Central memory CD8-positive, alpha-beta T cell (primary cell): ENCODE data around the gene ASCL2.

Experiments used
- ATAC-seq: fragments of 150-1000 bp; cut with Tn5 transposase; replicated peaks from 2 replicates; pipeline ENCODE4 v1.10.0; 2022; ENCODE audit warnings: mild to moderate bottlenecking, moderate FRiP score, moderate number of reproducible peaks; ENCODE audit not compliant: poor library complexity, severe bottlenecking; ENCODE audit errors: extremely low read depth
- DNase-seq, 2 donors: peaks; one replicate each; pipeline ENCODE4 v3.0.0; 2021; ENCODE audit warnings: low spot score in 2 of 2
- H3K27ac Mint-ChIP-seq: one replicate; pipeline ENCODE4 v1.8.0; 2022; ENCODE audit warnings: low read depth, mild to moderate bottlenecking, moderate library complexity, mixed read lengths
- H3K27me3 Mint-ChIP-seq: one replicate; pipeline ENCODE4 v1.8.0; 2022; ENCODE audit warnings: mixed read lengths
- H3K36me3 Mint-ChIP-seq: one replicate; pipeline ENCODE4 v1.8.0; 2022; ENCODE audit warnings: mild to moderate bottlenecking, moderate library complexity, mixed read lengths; ENCODE audit not compliant: insufficient read depth
- H3K4me1 Mint-ChIP-seq: one replicate; pipeline ENCODE4 v1.8.0; 2022; ENCODE audit warnings: mixed read lengths
- H3K4me3 Mint-ChIP-seq: one replicate; pipeline ENCODE4 v1.8.0; 2022; ENCODE audit warnings: mild to moderate bottlenecking, moderate library complexity, mixed read lengths
- H3K9me3 Mint-ChIP-seq: one replicate; pipeline ENCODE4 v1.8.0; 2022; ENCODE audit warnings: mixed read lengths

The ASCL2 gene

DNA sequence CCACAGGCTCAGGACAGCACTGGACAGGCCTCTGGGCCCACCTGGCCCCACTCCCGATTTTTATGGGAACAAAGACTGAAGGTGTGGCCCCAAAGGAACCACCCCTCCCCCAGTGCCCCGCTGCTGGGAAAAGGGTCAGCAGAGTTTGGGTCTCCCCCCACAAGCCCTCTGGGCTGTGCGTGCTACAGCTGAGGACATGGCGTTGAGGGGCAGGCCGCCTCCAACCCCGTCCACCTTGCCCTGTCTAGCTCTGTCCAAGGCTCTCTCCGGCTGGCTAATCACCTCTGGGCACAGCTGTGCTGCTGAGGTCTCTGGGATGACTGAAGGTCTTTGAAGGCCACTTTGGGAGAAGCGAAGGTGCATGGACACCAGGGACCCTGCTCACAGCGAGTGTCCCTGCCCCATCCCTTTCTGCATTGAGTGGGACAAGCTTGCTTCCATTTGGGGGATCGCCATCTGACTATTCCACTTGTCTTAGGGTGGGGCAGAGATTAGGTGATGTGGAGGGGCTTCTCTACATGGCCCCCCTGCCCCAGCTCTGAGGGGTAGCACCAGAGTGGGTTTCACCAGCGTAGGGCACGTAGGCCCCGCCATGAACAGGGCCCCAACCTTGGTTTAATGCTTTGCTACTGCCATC is 6.5 kb downstream of the ASCL2 start:
- no peak for ATAC-seq
- no peaks in the 10 kb centered on the region for H3K9me3 Mint-ChIP-seq

DNA sequence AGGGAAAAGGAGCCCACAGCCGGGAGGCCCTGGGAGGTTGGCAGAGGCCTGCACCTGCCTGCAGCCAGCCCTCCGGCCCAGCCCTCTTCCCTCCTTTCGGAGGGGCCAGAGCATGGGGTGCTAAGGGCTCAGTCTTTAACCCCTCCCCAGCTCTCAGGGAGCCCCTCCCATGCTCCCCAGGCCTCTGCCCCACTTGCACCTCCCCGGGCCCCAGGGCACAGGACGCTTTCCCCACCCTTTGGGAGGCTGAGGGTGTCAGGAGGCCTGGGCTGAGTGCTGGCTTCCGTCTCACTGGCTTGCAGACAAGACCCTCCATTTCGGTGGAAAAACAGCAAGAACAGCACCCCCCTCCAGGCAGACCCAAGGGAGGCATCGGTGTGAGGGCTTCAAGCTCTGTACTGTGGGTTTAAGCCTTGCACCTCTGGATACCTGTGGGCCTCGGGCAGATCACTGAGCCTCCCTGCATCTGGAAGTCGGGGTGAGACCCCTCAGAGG is 7.3 kb downstream of the ASCL2 start:
- H3K36me3 Mint-ChIP-seq, result no peaks in the 10 kb centered on the region
- peaks cover 23% of the 10 kb centered on the region for H3K4me1 Mint-ChIP-seq
- DNase-seq, result no peak
- ATAC-seq, result no peak
- H3K9me3 Mint-ChIP-seq, result no peaks in the 10 kb centered on the region
- no peaks in the 10 kb centered on the region for H3K27me3 Mint-ChIP-seq
- no peak overlapping the region for H3K4me3 Mint-ChIP-seq
- H3K27ac Mint-ChIP-seq, result no peak overlapping the region

More for the DNA sequence above, 6.5 kb downstream of the ASCL2 start:
- Mint-ChIP-seq H3K36me3 (no peaks in the 10 kb centered on the region), H3K27ac (no peak overlapping the region), H3K27me3 (no peaks in the 10 kb centered on the region), H3K4me3 (no peak overlapping the region), H3K4me1 (peaks cover 25% of the 10 kb centered on the region)
- DNase-seq, result no peak

DNA sequence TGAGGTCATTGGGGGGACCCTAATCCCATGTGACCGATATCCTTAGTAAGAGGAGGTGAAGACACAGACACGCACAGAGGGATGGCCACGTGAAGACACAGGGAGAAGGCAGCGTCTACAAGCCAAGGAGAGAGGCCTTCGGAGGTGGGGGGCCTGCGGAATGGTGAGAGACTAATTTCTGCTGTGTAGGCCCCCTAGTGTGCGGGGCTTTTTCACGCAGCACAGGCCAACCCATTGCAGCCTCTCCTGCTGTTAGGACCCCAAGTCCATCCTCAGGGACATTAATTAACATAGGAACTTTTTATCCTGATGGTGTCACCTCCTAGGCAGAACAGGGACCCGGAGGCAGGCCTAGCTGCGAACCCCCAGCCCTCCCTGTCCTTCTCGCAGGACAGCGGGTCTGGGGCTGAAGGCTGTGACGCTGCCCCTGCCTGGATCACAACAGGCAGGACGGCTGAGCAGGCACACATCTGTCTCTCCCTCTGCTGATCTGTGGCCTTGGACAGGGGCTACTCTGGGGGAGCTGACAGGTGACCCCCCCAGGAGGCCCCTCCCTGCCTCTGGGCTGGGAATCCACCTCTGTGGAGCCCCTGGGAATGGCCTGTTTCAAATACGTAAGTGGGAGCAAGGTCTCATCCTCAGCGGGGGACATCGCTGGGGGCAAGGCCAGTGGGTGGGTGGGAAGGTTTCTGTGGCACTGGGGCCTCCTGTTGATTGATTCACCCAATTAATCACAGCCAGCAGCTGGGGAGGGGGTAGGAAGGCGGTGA is 7.9 kb downstream of the ASCL2 start:
- Mint-ChIP-seq H3K27ac (no peak overlapping the region), H3K4me1 (peaks cover 21% of the 10 kb centered on the region), H3K9me3 (no peaks in the 10 kb centered on the region), H3K27me3 (no peaks in the 10 kb centered on the region), H3K36me3 (no peaks in the 10 kb centered on the region), H3K4me3 (no peak overlapping the region)
- DNase-seq (no peak), ATAC-seq (no peak)

GRCh38 chr11:2261436-2262230 is 8.8 kb downstream of the ASCL2 start:
- Mint-ChIP-seq H3K4me1 (peaks cover 20% of the 10 kb centered on the region), H3K36me3 (no peaks in the 10 kb centered on the region), H3K27me3 (no peaks in the 10 kb centered on the region), H3K4me3 (no peak overlapping the region), H3K9me3 (no peaks in the 10 kb centered on the region), H3K27ac (no peak overlapping the region)
- ATAC-seq (no peak), DNase-seq (no peak)

DNA sequence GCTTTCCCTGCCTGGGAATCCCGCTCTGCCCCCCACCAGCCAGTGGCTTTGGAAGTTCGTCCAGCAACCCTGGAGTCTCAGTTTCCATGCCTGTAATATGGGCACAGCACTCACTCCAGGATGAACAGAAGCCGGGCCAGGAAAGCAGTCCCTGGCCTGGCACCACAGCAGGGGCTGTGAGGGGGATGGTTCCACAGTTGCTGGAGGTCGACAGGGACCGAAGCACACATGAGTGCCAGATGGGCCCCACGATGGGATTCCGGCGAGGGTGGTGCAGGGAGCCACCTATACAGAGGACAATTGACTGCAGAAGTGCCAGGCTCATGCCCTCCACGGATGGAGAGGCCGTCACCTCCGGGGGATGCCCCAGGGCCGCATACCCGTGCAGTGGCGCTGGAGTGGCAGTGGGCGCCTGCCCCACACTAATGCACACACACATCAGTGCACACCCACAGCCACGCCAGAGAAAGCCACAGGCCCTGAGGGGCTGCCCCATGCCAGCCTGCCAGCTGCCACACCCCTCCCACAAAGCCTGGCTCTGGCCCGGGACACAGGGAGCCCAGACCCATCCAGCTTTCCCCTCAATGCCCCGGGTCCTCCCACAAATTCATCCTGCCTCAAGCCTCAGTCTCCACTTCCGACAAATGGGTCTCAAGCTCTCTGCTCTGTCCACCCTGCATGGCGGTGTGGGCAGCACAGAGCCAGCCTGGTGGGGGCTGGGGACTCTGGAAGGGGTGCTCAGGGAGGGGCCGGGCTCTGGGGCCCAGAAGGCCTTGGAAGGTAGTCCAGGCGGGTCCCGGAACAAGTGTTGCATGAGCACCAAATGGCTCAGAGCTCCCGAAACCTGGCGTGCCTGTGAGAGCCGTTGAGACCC is 9.7 kb downstream of the ASCL2 start:
- Mint-ChIP-seq H3K27ac (no peak overlapping the region), H3K36me3 (no peaks in the 10 kb centered on the region), H3K9me3 (no peaks in the 10 kb centered on the region), H3K4me3 (no peak overlapping the region), H3K4me1 (peaks cover 11% of the 10 kb centered on the region), H3K27me3 (no peaks in the 10 kb centered on the region)
- peak in 1 of 2 donors; percentile 7 for DNase-seq
- no peak for ATAC-seq

DNA sequence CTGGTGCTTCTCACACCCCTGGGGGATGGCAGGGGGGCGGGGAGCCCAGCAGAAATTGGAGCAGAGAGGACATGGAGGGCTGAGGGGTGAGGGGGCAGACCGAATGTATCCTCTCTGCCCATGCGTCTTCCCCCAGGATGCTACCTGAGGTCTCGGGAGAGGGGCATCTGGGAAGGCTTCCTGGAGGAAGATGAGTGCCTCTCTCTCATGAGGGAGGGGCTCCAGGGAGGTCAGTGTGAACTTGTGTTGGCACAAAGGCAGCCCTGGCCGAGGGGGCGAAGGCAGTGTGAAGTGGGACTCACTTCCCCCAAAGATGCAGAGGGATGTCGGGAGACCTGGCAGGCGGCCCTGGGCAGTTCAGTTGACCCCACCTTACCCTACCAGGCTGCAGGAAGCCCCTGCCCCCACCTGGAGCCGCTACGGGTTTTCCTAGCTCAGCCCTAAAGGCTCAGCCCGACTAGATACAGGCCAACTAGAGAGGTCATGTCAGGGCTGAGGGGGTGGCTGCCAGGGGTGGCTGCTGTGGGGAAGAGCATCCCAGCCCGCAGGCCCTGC is 10.4 kb downstream of the ASCL2 start:
- H3K27ac Mint-ChIP-seq, result no peak overlapping the region
- ATAC-seq, result no peak
- H3K36me3 Mint-ChIP-seq, result no peaks in the 10 kb centered on the region
- peak in 1 of 2 donors; percentile 7 for DNase-seq
- no peaks in the 10 kb centered on the region for H3K27me3 Mint-ChIP-seq
- H3K9me3 Mint-ChIP-seq, result no peaks in the 10 kb centered on the region
- peaks cover 4% of the 10 kb centered on the region for H3K4me1 Mint-ChIP-seq
- H3K4me3 Mint-ChIP-seq, result no peak overlapping the region

GRCh38 chr11:2259466-2259830 is 10.9 kb downstream of the ASCL2 start:
- Mint-ChIP-seq H3K4me3 (no peak overlapping the region), H3K27me3 (no peaks in the 10 kb centered on the region), H3K36me3 (no peaks in the 10 kb centered on the region), H3K4me1 (peaks cover 4% of the 10 kb centered on the region), H3K9me3 (no peaks in the 10 kb centered on the region), H3K27ac (no peak overlapping the region)
- DNase-seq, result no peak
- no peak for ATAC-seq

DNA sequence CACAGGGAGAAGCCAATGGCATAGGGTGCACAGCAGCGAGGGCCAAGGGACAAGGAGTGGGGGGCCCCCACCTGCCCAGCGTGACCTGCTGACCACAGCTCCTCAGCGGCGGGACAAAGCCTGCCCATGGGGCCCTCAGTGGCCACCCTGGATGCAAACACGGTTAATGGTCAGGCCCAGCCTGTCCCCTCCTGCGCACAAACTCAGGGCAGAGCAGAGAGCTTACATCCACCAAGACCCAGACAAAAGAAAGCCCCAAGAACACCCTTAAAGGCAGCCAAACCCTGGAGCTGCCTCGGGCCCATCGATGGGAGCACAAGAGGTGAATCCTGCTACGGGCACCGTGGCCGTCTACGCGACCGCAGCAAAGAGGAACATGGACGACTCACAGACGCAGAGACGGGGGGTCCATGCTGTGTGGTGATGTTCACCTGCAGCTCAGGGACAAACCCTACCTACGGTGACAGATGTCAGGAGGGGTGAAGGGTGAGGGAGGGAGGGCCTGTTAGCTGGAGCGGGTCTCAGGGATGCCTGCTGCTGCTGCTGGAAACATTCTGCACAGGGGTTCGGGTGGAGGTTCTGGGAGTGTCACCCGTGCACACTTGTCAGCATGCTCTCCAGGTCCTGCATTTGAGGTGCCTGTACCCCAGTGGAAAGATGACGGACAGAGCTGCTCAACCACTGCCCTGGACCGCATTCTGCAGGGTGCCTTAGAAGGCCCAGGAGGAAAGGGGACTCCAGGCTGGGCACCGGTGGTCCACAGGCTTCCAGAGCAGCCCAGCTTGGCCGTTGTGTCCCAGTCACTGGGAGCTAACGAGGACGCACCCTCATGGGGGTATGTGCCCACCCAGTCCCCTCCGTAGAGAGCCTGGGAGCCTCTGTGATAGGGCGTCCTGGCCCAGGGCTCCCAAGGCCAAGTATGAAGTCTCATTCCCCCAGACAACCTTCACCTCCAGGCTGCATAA is 11.6 kb downstream of the ASCL2 start:
- Mint-ChIP-seq H3K27ac (no peak overlapping the region), H3K27me3 (no peaks in the 10 kb centered on the region), H3K4me3 (no peak overlapping the region), H3K4me1 (peaks cover 4% of the 10 kb centered on the region), H3K9me3 (no peaks in the 10 kb centered on the region), H3K36me3 (no peaks in the 10 kb centered on the region)
- DNase-seq, result no peak
- ATAC-seq, result no peak

DNA sequence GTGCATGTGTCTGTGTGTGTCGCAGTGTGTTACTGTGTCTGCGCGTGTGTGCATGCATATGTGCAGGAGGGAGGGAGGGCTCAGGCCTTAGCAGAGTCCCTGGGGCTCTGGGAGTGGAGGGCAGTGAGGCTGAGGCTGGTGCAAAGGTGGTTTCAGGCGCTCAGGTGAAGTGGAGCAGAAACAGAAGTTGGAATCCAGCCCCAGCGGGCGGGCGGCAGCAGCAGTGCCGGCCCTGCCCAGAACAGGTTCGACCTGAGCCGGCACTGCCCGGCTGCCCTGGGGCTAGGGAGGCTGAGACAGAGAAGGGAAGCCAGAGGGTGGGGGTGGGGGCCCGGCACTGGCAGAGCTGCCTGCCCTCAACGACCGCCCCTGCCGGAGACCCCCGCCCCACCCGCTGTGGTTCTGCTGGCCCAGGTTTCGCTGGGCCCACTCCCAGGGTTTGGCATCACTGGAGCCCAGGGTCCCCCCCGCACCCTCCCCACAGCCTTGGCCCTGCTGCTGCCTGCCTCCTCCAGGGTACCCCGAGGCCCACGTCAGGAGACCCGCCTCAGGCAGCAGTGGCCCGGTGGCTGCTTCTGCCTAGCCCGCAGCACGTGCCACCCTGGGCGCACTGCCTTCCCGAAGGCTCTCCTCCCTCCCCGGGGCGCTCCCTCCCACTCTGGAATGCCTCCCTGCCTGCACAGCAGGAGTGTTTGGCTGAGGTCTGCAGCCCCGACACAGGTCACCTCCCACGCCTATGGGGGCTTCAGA is 13.3 kb downstream of the ASCL2 start:
- ATAC-seq (no peak), DNase-seq (no peak)
- no peak overlapping the region for H3K27ac Mint-ChIP-seq
- H3K4me3 Mint-ChIP-seq, result no peak overlapping the region
- no peaks in the 10 kb centered on the region for H3K36me3 Mint-ChIP-seq
- H3K4me1 Mint-ChIP-seq, result peaks cover 4% of the 10 kb centered on the region
- no peaks in the 10 kb centered on the region for H3K9me3 Mint-ChIP-seq
- no peaks in the 10 kb centered on the region for H3K27me3 Mint-ChIP-seq

DNA sequence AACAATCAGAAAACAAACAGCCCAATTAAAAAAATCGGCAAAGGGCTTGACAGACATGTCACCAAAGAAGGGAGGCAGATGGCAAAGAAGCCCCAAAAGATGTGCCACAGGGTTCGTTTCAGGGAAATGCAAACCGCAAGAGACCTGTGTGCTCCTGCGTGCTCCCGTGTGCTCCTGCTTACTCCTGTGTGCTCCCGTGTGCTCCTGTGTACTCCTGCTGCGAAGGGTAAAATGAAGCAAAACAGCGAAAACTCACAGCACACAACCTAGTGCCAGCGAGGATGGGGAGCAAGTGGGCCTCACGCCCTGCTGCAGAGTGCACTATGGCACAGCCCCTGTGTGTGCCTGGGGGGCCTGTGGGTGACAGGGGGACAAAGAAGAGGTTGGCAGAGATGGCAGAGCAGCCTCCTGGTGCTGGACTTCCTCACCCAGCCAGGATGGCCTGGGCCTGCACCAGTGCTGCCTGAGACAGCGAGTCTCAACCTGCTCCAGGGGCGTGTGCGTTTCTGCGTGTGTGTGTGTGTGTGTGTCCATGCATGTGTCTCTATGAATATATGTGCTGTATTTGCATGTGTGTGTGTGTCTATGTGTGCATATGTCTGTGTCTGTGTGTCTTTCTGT is 14.0 kb downstream of the ASCL2 start:
- Mint-ChIP-seq H3K27ac (no peak overlapping the region), H3K36me3 (no peaks in the 10 kb centered on the region), H3K4me1 (peaks cover 4% of the 10 kb centered on the region), H3K27me3 (no peaks in the 10 kb centered on the region), H3K9me3 (no peaks in the 10 kb centered on the region), H3K4me3 (no peak overlapping the region)
- DNase-seq, result no peak
- no peak for ATAC-seq
